OCI-M2 (cell line): ENCODE measurements around the gene NLRP7.

ENCODE experiments used
- DNase-seq: peaks from one replicate; lab custom pipeline; 2025; ENCODE audit not compliant: unreplicated experiment; lab: John Stamatoyannopoulos, UW

The NLRP7 gene

GRCh38 chr19:54875506-54875905 lies 71.8 kb downstream of the NLRP7 start:
- no peak for DNase-seq

- DNase-seq: no peak
These were observed 73.3 kb downstream of the NLRP7 start, which contains the start of gene FCAR for GRCh38 chr19:54873990-54874389. Gene FCAR, plus strand, starts transcription at chr19:54874235. Its CDS starts 55 bp downstream, at chr19:54874290.
